Activated CD4-positive, CD25-positive, alpha-beta regulatory T cell treated with anti-CD3 and anti-CD28 coated beads, Interleukin-2, amount 50 U/mL, for 16 hours (primary cell): ENCODE results near the gene KIF23.

Experiments used
- DNase-seq: peaks from one replicate; pipeline ENCODE4 v3.0.0-alpha.2; 2020; ENCODE audit warnings: low read depth, low spot score

The KIF23 gene

DNA sequence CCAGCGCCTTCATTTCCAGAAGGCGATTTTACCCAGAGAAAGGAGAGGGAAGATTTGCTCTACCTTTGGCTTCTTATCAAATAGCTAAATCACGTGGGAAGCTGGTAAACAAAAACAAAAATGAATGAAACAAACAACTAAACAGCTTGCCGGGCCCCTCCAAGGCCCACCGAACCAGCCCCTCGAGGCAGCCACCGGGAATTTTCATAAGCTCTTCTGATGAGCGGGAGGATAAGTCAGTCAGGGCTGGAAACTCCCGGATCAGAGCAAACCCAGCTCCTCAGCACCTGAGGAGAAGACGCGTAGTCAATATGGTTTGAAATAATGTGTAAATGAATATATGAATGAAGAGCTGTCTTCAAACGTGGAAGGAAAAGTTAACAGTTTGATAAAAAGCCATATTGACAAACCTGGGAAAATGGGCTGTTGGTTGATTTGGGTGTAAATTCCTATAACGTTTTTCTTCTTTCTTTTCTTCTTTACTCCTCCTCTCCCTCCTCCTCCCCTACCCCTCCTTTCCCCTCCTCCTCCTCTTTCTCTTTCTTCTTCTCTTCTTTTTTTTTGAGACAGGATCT, 49.1 kb downstream of the KIF23 start:
- no peak for DNase-seq

DNA sequence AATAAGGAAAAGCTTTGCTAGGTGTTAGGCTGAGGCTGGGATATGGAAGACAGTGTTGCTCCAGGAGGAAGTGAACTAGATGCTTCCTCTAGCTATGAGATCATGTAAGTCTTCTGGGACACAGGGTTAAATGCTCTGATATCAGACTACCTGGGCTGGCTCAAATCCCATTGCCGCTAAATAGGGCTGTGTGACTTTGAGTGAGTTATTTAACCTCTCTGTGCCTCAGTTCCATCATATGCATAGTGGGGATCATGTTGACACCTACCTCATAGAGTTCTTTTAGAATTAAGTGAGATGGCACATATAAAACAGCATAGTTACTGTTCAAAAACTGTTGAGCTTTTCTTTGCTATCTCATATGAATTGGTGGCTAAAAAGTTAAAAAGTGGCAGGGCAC, 51.1 kb downstream of the KIF23 start:
- DNase-seq, result no peak

DNA sequence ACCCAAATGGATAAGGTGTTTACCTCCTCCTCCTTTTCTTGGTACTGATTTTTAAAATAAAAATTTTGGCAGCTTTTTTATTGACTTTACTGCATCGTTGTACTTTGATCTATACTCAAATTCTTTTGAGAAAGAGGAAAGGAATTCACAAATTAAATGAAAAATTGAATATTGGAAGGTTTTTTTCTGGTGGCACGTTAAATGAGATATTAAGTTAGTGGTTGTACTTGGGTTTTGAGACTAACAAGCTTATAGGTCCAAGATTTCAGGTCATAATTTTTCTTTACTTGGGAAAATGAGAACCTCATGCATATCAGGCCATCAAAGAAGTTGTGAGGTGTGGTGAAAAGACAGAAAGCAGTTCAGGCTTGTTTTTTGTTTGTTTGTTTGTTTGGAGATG, 52.6 kb downstream of the KIF23 start:
- DNase-seq, result no peak

DNA sequence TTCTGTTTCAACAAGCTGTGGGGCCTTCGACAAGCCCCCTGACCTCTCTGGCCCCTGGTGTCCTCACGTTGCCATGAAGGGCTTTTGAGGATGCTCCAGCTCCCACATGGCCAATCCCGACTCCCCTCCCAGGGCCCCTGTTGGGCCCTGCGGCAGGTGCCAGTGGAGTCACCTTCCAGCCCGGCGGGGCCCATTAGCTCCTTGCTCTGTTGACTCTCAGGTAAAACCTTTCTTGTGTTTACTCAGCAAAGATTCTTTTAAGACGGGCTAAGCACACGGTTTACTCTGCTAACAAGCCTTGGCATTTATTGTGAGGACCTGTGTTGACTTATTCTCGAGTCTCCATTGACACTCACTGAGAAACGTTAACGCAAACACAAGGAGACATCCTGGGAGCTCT, 53.5 kb downstream of the KIF23 start:
- no peak for DNase-seq

DNA sequence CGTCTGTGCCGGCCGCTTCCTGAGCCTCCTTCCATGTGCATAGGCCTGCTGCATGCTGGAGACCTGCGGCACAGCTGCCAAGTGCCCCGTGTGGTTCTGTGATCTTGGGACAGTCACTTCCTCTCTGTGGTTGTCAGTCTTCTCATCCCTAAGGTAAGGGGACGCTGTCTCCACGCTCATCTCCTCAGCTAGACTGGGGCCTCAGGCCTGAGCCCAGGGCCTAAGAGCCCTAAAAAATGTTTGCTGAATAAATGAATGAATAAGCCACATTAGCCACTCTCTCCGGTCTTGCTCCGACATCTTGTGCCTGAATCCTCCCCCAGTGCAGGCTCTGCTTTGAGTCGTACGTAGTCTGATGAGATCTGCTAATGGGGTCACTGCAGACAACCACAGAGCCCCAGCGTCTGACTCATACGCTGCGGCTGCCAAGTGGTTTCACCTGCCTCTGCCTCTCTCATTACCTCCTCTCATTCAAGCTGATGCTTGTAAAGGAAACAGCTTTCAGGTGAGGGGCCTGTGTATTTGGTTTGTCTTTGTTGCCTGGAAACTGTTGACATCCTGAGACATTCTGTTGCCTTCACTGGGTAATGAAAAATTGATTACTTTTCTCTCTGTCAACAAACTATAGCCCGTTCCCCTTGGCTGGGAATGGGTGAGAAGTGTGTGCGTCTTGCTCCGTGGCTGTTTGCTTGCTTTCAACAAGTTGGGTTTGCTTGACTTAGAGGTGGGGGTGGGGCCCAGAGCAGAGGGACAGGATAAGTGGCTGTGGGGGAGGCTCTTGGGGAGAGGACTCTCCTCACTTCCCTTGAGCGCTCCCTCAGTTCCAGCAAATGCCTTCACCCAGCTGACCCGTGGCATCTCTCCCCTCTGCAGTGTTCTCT, 54.3 kb downstream of the KIF23 start:
- peak; percentile 70 for DNase-seq

DNA sequence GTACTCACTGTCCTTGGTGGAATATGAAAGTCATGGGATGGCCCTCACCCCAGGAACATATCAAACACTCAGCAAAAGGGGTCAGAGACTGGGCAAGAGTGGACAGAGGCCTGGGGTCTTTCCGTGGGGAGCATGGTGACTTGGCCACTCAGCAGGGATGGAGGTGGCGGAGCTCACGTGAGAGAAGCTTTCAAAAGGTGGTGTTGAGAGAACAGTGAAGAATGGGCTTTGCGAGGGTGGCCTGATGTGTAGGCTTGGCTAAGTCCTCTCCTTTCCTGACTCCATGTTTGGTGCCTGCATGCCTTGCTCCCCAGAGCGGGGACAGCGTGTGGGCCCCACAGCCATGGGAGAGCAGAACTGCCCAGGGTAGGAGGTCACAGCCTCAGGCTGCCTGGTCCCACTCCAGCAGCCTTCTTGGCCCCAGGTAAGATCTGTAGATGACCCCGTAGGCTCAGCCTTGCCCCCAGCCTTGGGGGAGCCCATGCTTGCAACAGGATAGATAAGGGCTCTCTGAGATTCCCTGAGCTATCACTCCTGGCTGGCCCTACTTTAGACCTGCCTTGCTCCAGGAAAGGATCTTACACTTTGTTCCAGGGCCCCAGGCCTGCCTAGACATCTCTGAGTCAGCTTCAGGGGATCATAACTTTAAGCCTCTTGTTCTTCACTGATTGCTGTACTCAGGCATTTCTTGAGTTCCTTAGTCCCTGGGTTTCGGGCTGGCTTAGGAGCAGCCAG, 55.5 kb downstream of the KIF23 start:
- DNase-seq, result no peak

DNA sequence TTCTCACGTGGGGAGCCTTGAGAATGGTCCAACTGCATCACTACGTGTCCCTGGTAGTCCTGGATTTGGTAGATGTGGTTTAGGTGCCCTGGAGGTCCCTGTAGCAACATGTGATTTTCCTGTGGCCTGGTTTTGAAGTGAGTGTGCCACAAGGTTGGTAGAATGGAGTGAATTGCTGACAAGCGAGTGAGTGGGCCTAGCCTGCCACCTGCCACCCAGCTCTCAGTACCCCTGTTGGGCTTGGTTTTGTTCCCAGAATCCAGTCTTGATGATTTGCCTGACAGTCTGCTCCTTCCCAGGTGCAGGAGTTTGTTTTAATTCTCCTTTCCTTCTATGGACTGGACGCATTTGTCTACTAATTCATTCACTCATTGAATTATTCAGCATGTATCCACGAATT, 57.9 kb downstream of the KIF23 start:
- DNase-seq, result no peak

GRCh38 chr15:69472562-69472961, 58.4 kb downstream of the KIF23 start:
- DNase-seq, result no peak

DNA sequence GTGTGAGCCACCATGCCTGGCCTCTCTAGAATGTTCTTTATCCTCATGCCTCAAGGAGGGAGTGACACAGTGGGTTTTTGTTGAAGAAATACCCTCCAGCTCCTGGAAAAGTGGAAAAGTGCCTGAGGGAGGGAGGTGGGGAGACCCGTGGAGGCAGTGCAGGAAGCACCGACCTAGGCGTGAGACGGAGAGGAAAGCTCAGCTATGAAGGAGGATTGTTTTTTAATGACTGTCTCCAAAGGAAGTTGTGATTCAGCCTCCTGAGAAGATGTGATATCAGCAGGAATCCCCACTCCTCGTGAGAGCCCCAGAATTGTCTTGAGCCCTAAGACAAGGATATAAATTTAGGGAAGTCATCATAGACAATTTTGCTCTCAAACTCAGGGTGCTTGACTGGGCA, 60.1 kb downstream of the KIF23 start:
- DNase-seq, result no peak

DNA sequence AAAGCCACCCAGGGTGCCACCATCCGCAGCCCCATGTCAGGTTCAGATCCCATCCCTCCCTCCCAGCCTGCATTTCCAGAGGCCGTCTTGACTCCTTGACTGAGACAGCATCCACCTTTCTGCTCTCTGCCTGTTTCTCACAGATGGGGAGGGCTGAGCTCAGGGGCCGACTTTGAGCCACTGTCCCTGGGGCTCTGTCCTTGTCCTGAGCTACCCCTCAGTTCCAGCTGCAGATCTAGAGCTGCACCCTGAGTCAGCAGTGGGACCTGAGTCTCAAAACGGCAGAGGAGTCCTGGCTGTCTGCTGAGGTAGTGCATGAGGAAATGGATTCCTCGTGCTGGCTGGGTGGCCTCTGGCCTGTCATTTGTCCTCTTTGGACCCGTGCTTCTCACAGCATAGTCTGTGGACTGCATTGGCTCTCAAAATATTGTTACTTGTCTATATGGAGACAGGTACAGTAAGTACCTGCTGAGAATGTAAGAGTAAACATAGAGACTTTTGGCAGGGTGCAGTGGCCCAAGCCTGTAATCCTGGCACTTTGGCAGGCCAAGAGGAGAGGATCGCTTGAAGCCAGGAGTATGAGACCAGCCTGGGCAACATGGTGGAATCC, 60.8 kb downstream of the KIF23 start:
- no peak for DNase-seq

- DNase-seq, result peak; percentile 40
These were observed 61.7 kb downstream of the KIF23 start for GRCh38 chr15:69475769-69476358.

GRCh38 chr15:69476704-69477473, 62.7 kb downstream of the KIF23 start:
- no peak for DNase-seq

GRCh38 chr15:69478259-69478781, 64.2 kb downstream of the KIF23 start:
- DNase-seq, result no peak

DNA sequence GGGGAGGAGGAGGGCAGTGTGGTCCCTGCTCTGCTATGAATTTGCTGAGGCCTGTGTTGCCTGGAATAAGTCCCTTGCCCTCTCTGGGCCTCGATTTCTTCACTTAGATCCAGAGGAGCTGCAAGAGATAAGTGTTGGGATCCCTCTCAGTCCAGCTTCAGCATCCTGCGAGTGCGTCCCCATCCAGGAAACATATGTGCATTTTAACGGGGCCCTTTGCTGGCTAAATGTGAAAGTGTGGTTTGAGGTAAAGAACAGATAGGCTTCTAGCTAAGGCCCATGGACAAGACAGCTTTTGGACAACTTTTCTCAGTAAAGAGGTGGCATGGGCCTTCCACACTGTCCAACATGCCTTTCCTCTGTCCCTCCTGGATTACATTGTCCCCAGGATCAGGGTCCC, 64.9 kb downstream of the KIF23 start:
- no peak for DNase-seq

GRCh38 chr15:69479971-69480370, 65.8 kb downstream of the KIF23 start:
- no peak for DNase-seq

GRCh38 chr15:69480932-69481331, 66.8 kb downstream of the KIF23 start:
- no peak for DNase-seq

- no peak for DNase-seq
These were observed 68.6 kb downstream of the KIF23 start for GRCh38 chr15:69482686-69483256.

DNA sequence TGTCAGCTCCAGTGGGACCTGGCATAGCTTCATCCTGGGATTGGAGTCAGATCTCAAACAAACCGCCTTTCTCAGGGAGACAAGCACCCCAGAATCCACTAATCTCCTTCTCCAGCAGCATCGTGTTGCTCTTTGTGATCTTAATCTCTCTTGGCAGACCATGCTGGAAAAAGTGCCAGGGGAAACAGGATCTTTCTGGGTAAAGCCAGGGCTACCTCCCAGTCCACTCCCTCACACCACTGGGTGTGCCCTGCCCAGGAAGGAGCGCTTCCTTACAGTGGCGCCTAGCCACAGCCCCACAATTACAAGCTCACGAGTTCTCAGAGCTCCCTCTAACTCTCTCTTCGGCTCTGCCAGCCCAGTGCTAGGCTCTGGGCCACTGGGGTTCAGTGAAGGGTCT, 70.7 kb downstream of the KIF23 start:
- no peak for DNase-seq

DNA sequence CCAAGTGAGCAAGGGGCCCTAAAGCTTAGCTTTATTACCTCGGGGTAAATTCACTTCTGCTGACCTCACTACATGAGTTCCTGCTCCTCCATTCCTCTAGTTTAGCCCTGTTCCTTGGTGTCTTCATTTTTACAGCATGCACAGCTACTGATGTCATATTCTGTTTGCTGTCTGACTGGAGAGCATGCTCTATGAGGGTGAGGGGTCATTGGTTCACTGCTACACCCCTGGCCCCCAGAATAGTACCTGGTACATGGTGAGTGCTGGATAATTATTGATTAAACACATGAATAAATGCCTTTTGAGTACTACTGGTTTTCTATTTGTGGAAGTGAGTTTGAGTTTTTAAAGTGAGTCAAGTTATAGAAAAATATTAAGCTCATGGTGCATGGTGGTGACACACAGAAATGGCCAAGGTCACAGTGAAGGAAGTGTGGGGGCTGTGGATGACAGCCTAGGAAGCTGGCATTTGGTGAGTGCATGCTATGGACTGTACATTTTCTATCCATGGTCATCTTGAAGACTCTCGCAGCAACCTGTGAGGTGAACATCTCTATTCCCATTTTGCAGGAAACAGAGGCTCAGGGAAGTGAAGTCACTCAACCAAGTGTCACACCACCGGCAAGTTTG, 72.4 kb downstream of the KIF23 start:
- DNase-seq, result no peak

DNA sequence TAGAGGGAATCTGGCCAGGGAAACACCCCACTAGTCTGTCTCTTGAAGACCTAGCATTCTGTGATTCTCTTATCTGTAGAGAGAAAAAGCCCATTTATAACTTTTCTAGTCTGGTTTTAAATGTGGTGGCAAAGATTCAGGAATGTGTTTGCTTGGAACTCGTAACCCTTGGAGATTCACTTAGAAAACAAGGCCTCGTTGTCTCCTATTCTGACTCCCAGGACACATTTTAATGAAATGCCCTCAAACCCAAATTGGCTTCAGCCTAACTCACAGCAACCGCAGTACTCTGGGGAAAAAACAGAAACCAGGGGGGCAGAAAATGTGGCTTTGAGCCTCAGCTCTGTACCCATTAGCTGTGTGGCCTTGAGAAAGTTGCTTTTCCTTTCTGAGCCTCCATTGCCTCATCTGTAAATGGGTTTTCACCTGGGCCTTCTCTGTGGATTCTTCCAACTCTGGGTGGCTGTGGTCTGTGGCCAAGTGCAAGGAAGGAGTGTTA, 75.0 kb downstream of the KIF23 start:
- no peak for DNase-seq
